ENCODE results near the gene FAM181B.
"Not testable (repeated sequence)": the region's sequence is repeated elsewhere in the genome, so short reads cannot be mapped to it uniquely, and the experiment has no call there.

FAM181B gene

DNA sequence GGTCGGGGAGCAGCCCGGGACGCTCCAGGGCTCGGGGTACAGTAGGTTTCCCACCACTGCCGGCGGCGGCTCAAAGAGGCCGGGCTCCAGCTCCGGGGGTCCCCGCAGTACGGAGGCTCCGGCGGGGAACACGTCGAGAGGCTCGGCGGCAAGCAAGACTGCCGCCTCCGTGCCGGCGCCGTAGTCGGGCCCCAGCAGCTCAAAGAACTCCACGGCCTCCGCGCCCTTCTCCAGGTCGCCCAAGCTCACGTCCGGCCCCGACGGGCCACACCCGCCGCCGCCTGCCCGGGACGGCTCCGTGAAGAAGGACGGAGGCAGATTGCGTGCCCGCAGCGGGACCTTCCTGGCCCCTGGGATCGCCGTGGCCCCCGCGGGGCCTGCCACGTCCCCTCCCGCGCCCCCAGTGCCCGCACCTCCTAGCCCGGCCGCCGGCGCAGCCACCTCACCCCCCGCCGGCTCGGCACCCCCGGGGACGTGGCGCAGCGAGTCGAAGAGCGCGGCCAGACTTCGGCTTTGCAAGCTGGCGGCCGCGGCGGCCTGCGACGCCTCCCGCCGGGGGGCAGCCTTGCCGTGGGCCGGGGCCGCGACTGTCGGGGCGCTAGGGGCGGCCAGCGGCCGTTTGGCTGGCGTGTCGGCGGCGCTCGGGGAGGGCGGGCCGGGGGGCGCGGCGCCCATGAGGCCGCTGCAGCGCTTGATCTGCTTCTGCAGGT is 775 bp downstream of the FAM181B start:
- DNase-seq (ENCODE audit: low read depth) = no peak

GRCh38 chr11:82732348-82732733 is 1.3 kb downstream of the FAM181B start:
- DNase-seq (ENCODE audit: low read depth) = no peak

GRCh38 chr11:82731691-82732277 is 1.9 kb downstream of the FAM181B start:
- DNase-seq (ENCODE audit: low read depth) = no peak

DNA sequence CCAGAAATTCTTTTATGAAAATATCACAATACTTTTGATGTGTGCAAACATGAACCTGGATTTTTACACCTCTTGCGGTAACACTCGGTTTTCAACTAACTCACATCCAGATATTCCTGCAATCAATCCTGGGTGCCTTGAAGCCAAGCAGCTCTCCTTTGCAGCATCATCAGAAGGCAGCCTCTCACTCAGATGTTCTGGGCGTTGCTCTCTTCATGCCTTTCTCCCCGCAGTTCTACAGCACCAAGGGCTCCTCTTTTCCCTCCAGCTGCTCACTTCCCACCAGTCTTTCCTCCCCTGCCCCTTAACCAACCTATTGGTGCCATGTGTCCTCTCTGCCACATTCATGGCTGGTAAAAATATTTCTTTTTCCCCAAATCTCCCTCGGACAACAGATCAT is 2.9 kb downstream of the FAM181B start:
- DNase-seq (ENCODE audit: low read depth) = no peak

DNA sequence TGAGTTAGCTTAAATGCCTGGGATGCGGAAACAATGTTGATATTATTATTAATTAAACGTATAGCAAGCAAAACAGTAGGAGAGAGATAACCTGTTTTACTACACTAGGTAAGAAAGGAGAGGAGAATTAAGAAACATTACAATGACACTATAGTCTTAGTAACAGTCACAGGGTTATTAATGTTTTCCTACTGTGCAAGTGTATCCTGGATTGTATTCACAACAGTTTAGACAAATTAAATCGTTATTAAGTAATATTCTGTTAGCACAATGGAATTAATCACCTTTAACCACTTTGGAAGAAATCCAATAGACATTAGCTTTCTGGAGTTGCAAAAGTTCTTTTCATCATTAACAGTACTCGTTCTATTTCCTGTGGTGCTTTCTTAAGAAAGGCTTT is 3.4 kb downstream of the FAM181B start:
- no peak for DNase-seq (ENCODE audit: low read depth)

GRCh38 chr11:82724026-82724425 is 9.6 kb downstream of the FAM181B start:
- no peak for DNase-seq (ENCODE audit: low read depth)

DNA sequence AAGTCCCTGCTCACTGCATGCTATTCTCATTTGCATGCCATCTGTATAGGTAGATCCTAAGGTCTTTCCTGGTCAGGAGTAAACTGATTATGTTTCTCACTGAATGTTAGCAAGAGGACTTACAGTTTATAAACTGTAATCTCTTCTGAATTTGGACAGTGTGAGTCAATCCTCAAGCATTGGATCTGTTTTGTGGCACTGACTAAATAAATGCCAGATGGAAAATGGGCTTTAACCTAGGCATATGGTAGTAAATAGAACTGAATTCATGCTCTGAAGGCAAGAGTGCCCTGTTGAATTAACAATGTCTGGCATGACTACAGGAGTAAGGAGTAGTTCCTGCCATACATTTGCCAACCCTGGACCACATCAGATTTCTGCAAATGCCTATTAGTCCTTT is 11.4 kb downstream of the FAM181B start:
- DNase-seq (ENCODE audit: low read depth) = no peak

DNA sequence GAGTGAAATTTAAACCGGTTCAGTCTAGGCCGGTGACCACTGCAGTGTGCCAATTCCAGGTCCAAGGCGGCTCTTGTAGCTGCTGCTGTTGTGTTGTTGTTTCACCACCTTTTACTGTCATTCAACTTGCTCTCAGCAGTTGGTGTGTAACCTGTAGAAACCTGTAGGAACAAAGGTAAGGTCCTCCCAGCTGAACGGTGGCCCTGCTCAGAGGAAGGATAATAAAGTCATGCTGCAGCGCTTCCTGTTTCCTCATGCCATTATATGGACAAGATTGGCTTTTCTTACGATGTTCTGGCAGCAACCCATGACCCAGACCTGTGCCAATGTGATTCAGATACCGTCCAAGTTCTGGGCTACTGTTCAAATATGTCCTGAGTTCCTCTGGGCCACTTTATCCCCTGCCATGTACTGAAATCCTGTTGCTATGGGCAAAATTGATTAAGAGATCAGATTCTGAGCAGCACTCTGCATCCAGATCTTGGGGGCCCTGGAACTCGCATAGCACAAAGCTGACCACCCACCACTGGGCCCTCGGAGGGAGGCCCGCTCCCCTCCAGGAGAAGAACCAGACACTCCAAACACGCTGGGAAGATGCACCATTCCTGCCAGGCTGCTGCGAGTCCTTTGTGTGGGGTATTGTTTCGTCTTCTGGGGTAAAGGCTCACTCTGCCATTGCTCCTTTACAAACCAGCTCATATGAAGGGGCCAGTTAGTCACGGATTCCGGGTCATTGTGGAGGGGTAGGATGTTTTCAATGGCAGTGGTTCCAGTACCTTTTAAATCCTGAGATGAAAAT is 13.2 kb downstream of the FAM181B start:
- DNase-seq (ENCODE audit: low read depth) = no peak

DNA sequence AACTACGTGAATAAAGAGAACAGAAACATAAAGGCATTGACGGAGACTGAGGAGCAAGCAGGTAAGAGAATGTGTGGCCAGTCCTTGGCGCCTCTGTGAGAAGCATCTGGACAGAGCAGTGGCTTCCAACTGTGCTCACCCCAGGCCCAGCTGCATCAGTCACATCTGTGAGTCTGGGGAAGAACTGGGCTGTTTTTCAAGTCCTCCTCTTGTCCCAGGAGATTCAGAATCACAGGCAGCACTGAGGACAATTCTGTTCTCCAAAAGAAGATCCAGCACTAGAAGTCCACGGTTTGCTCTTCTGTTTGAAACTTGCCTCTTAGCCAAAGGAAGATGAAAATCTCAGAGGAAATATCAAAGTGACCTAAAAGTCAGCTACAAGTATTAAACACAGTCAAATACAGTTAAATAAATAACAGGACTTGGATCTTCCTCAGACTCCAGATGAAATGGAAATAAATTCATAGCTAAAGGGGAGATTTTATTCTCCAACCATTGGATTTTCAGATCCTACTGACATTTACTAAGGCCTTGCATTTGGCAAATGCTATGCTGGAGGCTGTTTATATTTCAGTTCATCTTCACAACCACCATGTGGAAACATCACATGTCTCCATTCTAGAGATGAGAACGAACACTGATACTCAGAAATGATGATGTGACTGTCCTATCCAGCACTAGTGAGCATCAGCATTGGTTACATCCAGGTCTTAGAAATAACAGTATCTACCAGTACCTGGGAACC is 14.1 kb downstream of the FAM181B start:
- no peak for DNase-seq (ENCODE audit: low read depth)

DNA sequence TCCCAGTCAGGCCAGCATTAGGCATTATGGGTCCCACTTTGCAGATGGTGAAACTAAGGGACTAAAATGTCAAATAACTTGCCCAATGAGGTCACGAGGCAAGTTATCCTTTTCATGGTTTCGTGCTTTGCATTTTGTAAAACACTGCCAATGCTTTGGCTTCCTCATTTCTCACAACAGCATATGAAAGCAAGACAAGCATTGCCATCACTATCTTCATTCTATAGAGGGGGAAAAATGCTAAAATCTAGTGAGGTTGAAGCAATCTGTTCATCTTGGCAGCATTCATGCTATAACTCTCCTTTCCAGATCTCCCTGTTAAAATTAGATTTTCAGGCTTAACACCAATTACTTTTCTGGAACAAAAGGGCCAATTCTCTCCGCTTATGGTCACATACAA is 14.8 kb downstream of the FAM181B start:
- DNase-seq (ENCODE audit: low read depth) = no peak

DNA sequence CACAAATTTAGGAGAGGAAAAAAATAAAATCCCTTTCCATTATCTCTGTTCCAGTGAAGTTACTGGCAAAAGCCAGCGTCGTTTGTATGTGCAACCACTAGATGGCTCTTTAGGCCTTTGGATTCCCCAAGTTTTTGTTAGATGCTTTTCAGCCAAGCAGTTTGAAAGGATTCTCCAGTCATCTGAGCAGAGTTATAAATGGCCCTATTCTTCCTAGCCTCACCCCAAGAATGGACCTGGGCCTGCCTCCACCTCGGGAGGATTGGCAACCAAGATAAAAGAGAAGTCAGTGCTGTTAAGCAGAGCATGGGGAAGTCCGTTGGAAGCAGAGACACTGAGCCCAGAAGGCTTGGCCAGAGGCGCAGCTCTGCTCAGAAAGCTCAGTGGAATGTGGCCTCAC is 15.4 kb downstream of the FAM181B start:
- no peak for DNase-seq (ENCODE audit: low read depth)

DNA sequence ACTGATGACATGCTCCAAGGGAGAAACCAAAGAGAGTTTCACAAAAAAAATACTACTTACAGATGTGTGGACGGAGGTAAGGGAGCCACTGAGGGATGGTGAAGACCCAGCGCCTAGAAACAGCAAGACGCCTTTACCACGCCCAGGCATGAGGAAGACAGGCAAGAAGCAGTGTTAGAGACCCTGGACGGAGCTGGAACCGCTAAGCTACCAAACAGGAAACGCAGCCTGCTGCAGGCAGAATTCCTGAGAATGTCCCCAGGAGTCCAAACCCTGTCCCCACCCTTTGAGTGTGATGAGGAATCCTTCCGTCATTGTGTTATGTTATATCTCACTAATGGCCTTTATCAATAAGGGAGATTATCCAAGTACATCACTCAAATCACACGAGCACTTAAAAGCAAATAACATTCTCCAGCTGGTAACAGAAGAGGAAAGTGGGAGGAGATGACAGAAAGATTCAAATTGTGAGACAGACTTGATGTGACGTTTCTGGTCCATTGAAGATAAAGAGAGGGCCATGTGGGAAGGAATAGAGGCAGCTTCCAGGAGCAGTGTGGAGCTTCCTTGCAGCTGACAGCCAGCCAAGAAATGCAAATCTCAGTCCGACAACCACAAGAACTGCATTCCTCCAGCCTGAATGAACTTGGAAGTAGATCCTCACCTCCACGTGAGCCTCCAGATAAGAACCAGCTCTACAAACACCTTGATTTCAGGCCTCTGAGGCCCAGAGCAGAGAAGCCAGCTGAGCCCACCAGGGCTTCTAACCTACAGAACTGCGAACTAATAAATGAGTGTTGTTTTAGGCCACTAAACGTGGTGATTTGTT is 19.1 kb downstream of the FAM181B start:
- DNase-seq (ENCODE audit: low read depth) = no peak

DNA sequence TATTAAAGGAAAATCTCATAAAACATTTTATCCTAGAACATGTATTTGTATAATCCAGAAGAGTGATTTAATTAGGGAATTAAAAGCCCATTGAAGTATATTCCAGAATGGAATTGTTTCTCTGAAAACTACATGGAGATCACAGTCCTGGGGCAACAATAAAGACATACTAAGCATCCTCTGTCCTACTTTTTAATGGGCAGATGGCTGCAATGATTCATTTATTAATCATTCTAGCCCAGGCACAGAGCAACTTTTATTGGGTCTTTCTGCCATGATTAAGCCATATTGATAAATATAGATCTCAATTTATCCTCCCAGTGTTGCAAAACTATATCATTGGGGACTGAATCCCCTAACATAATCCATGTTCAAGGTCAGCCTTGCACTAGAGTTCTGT is 22.0 kb downstream of the FAM181B start:
- DNase-seq (ENCODE audit: low read depth) = no peak

- DNase-seq (ENCODE audit: low read depth) = no peak
These were observed 29.9 kb downstream of the FAM181B start for GRCh38 chr11:82703796-82704195.

GRCh38 chr11:82703226-82703625 is 30.4 kb downstream of the FAM181B start:
- no peak for DNase-seq (ENCODE audit: low read depth)

GRCh38 chr11:82701847-82702520 is 31.7 kb downstream of the FAM181B start:
- DNase-seq (ENCODE audit: low read depth) = no peak

- DNase-seq (ENCODE audit: low read depth) = no peak
These were observed 34.9 kb downstream of the FAM181B start for GRCh38 chr11:82698576-82699352.

DNA sequence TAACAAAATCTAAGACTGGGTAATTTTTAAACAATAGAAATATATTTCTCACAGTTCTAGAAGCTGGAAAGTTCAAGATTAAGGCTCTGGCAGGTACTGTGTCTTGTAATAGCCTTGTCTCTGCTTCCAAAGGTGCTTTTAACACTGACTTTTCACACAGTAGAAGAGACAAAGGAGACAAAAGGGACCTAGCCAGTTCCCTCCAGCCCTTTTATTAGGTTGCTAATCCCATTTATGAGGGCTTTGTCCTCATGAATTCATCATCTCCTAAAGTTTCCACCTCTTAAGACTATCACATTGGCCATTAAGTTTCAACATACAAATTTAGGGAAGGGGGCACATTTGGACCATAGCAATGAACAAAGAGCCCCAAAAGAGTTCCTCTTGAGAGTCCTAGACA is 40.7 kb downstream of the FAM181B start:
- DNase-seq (ENCODE audit: low read depth) = no peak

GRCh38 chr11:82689347-82689746 is 44.3 kb downstream of the FAM181B start:
- not testable (repeated sequence) for DNase-seq (ENCODE audit: low read depth)

DNA sequence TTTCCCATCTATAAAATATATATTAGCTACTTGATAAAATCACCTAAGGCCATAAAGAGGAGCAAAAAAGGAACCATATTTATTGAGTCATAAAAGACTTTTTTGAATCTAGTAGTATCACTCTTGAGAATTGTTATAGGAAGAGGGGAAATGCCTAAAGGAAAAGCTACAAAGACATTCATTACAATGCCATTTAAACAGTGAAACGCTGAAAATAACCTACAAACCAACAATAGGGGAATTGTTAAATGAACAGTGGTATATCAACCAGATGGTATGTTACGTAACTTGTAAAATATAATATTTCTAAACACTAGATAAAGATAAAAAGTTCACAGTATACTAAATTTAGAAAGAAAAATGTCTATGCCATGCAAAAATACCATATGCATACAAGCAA is 47.5 kb downstream of the FAM181B start:
- DNase-seq (ENCODE audit: low read depth) = no peak
